WI38 (cell line): ENCODE results near the gene XPO5.

Experiments
- H3K4me3 ChIP-seq: 2 replicates; pipeline ENCODE4 v1.5.1; 2011; ENCODE audit warnings: low read depth, mild to moderate bottlenecking, control low read depth, low read length
- TF ChIP-seq, protein P1 (sequence below): IDR thresholded peaks from 2 replicates; pipeline ENCODE4 v1.5.1; 2012; ENCODE audit warnings: low read depth, mild to moderate bottlenecking, control low read depth, low read length

Gene XPO5

GRCh38 chr6:43476746-43477145, 99.1 kb downstream of the XPO5 start:
- TF ChIP-seq, protein P1, sequence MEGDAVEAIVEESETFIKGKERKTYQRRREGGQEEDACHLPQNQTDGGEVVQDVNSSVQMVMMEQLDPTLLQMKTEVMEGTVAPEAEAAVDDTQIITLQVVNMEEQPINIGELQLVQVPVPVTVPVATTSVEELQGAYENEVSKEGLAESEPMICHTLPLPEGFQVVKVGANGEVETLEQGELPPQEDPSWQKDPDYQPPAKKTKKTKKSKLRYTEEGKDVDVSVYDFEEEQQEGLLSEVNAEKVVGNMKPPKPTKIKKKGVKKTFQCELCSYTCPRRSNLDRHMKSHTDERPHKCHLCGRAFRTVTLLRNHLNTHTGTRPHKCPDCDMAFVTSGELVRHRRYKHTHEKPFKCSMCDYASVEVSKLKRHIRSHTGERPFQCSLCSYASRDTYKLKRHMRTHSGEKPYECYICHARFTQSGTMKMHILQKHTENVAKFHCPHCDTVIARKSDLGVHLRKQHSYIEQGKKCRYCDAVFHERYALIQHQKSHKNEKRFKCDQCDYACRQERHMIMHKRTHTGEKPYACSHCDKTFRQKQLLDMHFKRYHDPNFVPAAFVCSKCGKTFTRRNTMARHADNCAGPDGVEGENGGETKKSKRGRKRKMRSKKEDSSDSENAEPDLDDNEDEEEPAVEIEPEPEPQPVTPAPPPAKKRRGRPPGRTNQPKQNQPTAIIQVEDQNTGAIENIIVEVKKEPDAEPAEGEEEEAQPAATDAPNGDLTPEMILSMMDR, result no peak

GRCh38 chr6:43475516-43475915, 100.3 kb downstream of the XPO5 start:
- H3K4me3 ChIP-seq, result no peak overlapping the region
- TF ChIP-seq, protein P1, result no peak

More at GRCh38 chr6:43476746-43477145, 99.1 kb downstream of the XPO5 start:
- H3K4me3 ChIP-seq, result peak overlapping the region; percentile 60

DNA sequence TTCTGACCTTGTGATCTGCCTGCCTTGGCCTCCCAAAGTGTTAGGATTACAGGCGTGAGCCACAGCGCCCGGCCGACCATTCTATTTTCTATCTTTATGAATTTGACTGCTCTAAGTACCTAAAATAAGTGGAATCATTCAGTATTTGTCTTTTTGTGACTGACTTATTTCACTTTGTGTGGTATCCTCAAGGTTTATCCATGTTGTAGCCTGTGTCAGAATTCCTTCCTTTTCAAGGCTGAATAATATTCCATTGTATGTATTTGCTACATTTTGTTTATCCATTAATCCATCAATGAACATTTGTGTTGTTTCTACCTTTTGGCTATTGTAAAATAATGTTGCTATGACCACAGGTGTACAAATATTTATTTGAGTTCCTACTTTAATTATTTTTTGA, 103.3 kb downstream of the XPO5 start:
- no peak overlapping the region for H3K4me3 ChIP-seq
- TF ChIP-seq, protein P1, result no peak
